ENCODE results near the gene MGLL.

- TF ChIP-seq CTCF (IDR thresholded peaks at IDR 0.05): no peak
- TF ChIP-seq MYBL2 (CRISPR knock-in tag; IDR thresholded peaks at IDR 0.05): no peak
- TF ChIP-seq ZNF263 (CRISPR knock-in tag; IDR thresholded peaks at IDR 0.05; ENCODE audit: low read depth): no peak
- no peak for TF ChIP-seq SP1 (CRISPR knock-in tag; conservative IDR thresholded peaks at IDR 0.05)
- TF ChIP-seq ZNF512 (CRISPR knock-in tag; IDR thresholded peaks at IDR 0.05; ENCODE audit: borderline replicate concordance): no peak
- TF ChIP-seq ETV6 (CRISPR knock-in tag; IDR thresholded peaks at IDR 0.05): no peak
- TF ChIP-seq NR1H2 (CRISPR knock-in tag; IDR thresholded peaks at IDR 0.05): no peak
- no peak for TF ChIP-seq NR2C2 (CRISPR knock-in tag; IDR thresholded peaks at IDR 0.05)
These were observed 88.1 kb downstream of the MGLL start for GRCh38 chr3:127734181-127734720.
